CD14-positive monocyte (primary cell): ENCODE data around the gene PODXL. TPM values are rescaled to one million over a fixed set of nuclear protein-coding genes. Genes with fewer than 3 reads are reported as not detected.

Experiments used
- DNase-seq, 3 donors: peaks; one replicate each; pipeline ENCODE4 v3.0.0-alpha.2; 2011 to 2022
- H2AFZ ChIP-seq: 2 replicates; pipeline ENCODE4 v1.6.0; 2012; ENCODE audit warnings: mild to moderate bottlenecking, low read depth, low read length, inconsistent platforms; ENCODE audit not compliant: insufficient read depth, poor library complexity, severe bottlenecking
- H3K27ac ChIP-seq, 2 donors: 1 replicate in 1 of 2; 2 replicates in 1 of 2; pipeline ENCODE4 v1.5.1; 2012 to 2013; ENCODE audit warnings: low read length in 2 of 2, control low read depth in 1 of 2, inconsistent platforms in 1 of 2, low read depth in 1 of 2, mild to moderate bottlenecking in 1 of 2
- H3K27me3 ChIP-seq, 2 donors: one replicate each; pipeline versions ENCODE4 v1.6.0 to v1.6.1; 2011 to 2013; ENCODE audit warnings: low read length in 2 of 2; ENCODE audit not compliant: control insufficient read depth in 2 of 2, insufficient read depth in 2 of 2
- H3K36me3 ChIP-seq, 2 donors: replicated peaks in 1 of 2; 1 replicate in 1 of 2; 2 replicates in 1 of 2; pipeline versions ENCODE4 v1.5.1 to v1.6.1; 2012 to 2013; ENCODE audit warnings: low read length in 2 of 2, control low read depth in 1 of 2, inconsistent platforms in 1 of 2, mild to moderate bottlenecking in 1 of 2; ENCODE audit not compliant: insufficient read depth in 2 of 2, control insufficient read depth in 1 of 2
- H3K4me1 ChIP-seq, 2 donors: 1 replicate in 1 of 2; 2 replicates in 1 of 2; pipeline versions ENCODE4 v1.5.1 to v1.6.1; 2012 to 2013; ENCODE audit warnings: low read length in 2 of 2, control low read depth in 1 of 2, inconsistent platforms in 1 of 2, mild to moderate bottlenecking in 1 of 2, moderate library complexity in 1 of 2; ENCODE audit not compliant: insufficient read depth in 2 of 2, control insufficient read depth in 1 of 2
- H3K4me2 ChIP-seq: replicated peaks from 2 replicates; pipeline ENCODE3; 2012; ENCODE audit warnings: low read length, moderate library complexity, mild to moderate bottlenecking; ENCODE audit not compliant: poor library complexity, severe bottlenecking; ENCODE audit errors: extremely low read depth
- H3K4me3 ChIP-seq, 3 experiments: fragments of 200-600 bp in 1 of 3; sonication (generic) in 1 of 3; replicated peaks in 1 of 3; 1 replicate in 2 of 3; 2 replicates in 1 of 3; pipeline ENCODE4 v1.5.1; 2011 to 2013; ENCODE audit warnings: low read length in 3 of 3, mild to moderate bottlenecking in 3 of 3, control low read depth in 2 of 3, low read depth in 2 of 3, inconsistent platforms in 1 of 3, moderate library complexity in 1 of 3
- H3K79me2 ChIP-seq: 2 replicates; pipeline ENCODE4 v1.6.0; 2012; ENCODE audit warnings: mild to moderate bottlenecking, control low read depth, inconsistent platforms, low read length, moderate library complexity; ENCODE audit not compliant: insufficient read depth
- H3K9ac ChIP-seq: 2 replicates; pipeline ENCODE4 v1.6.0; 2017; ENCODE audit warnings: low read length, mild to moderate bottlenecking; ENCODE audit not compliant: insufficient read depth, poor library complexity, severe bottlenecking
- H3K9me3 ChIP-seq, 2 donors: replicated peaks in 1 of 2; 1 replicate in 1 of 2; 2 replicates in 1 of 2; pipeline versions ENCODE4 v1.5.1 to v1.6.1; 2012 to 2013; ENCODE audit warnings: low read length in 2 of 2, control low read depth in 1 of 2; ENCODE audit not compliant: control insufficient read depth in 1 of 2, insufficient read depth in 1 of 2
- H4K20me1 ChIP-seq: 2 replicates; pipeline ENCODE4 v1.6.0; 2012; ENCODE audit warnings: mild to moderate bottlenecking, low read length, control low read depth, moderate library complexity; ENCODE audit not compliant: insufficient read depth
- H3K27ac Mint-ChIP-seq, 7 donors: one replicate each; pipeline ENCODE4 v1.8.0; 2020; ENCODE audit warnings: mild to moderate bottlenecking in 7 of 7, mixed read lengths in 7 of 7, moderate library complexity in 6 of 7, inconsistent platforms in 2 of 7
- H3K27me3 Mint-ChIP-seq, 3 donors: one replicate each; pipeline ENCODE4 v1.8.0; 2021 to 2022; ENCODE audit warnings: low read depth in 3 of 3, mild to moderate bottlenecking in 3 of 3, mixed read lengths in 3 of 3, moderate library complexity in 3 of 3, inconsistent platforms in 1 of 3
- H3K36me3 Mint-ChIP-seq, 2 donors: one replicate each; pipeline ENCODE4 v1.8.0; 2020; ENCODE audit warnings: mixed read lengths in 2 of 2, inconsistent platforms in 1 of 2, mild to moderate bottlenecking in 1 of 2
- H3K4me1 Mint-ChIP-seq: one replicate; pipeline ENCODE4 v1.8.0; 2020; ENCODE audit warnings: mild to moderate bottlenecking, mixed read lengths
- H3K4me3 Mint-ChIP-seq, 2 donors: one replicate each; pipeline ENCODE4 v1.8.0; 2020; ENCODE audit warnings: mild to moderate bottlenecking in 2 of 2, mixed read lengths in 2 of 2, moderate library complexity in 1 of 2
- H3K9me3 Mint-ChIP-seq, 7 donors: one replicate each; pipeline ENCODE4 v1.8.0; 2020 to 2022; ENCODE audit warnings: mixed read lengths in 7 of 7, mild to moderate bottlenecking in 6 of 7, moderate library complexity in 6 of 7, inconsistent platforms in 2 of 7
- WGBS: methylation state at CpG from one replicate; pipeline ENCODE4 v1.1.5; 2013; ENCODE audit warnings: missing lambda C conversion rate; ENCODE audit not compliant: insufficient coverage; 5-methylcytosine and 5-hydroxymethylcytosine counted together
- intact Hi-C, 2 donors: fragments of 100-400 bp; cut with micrococcal nuclease; formaldehyde crosslinking; loops; one replicate each; pipeline versions ENCODE4 v1.15.0 to v1.15.1; 2023
- polyA plus RNA-seq, 3 donors: library from polyadenylated mRNA; depleted of rRNA in 1 of 3; unstranded in 2 of 3; stranded (reverse) in 1 of 3; fragments of 300-500 nt in 2 of 3; fragments of >200 nt in 1 of 3; fragmentation: Illumina TruSeq in 2 of 3; gene quantifications; 1 replicate in 2 of 3; 2 replicates in 1 of 3; pipeline ENCODE4 v1.2.3, GENCODE V29; 2012 to 2021
- TF ChIP-seq, protein P1 (sequence below): fragments of 200-600 bp; IDR thresholded peaks from one replicate; pipeline ENCODE4 v1.8.0; 2022; ENCODE audit warnings: antibody characterized with exemption, mild to moderate bottlenecking

PODXL gene
- polyA plus RNA-seq, 3 donors: 0.20 to 0.25 TPM; not detected in 1

DNA sequence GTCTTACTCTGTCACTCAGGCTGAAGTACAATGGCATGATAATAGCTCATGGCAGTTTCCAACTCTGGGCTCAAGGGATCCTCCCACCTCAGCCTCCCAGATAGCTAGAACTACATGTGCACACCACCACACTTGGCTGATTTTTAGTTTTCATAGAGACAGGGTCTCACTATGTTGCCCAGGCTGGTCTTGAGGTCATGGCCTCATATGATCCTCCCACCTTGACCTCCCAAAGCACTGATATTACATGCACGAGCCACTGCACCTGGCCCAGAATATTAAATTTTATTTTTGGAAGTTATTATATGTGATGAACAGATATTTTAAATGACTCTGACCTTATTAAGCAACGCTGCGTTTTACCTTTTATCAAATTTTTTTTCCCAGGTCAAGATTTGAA, 94.4 kb downstream of the PODXL start:
- Mint-ChIP-seq H3K27me3 (peaks cover 0 to 5% (median 0%) of the 10 kb centered on the region in 3 donors), H3K4me1 (no peaks in the 10 kb centered on the region), H3K27ac (peak overlapping the region in 1 of 7 donors; percentile 40), H3K4me3 (no peak overlapping the region), H3K9me3 (no peaks in the 10 kb centered on the region), H3K36me3 (peaks cover 39 to 58% of the 10 kb centered on the region in 2 donors)
- Histone ChIP-seq H3K36me3 (peaks cover 45 to 85% of the 10 kb centered on the region in 2 donors), H2AFZ (no peak overlapping the region), H3K9me3 (no peaks in the 10 kb centered on the region), H3K4me1 (no peaks in the 10 kb centered on the region), H3K4me2 (no peak overlapping the region), H3K4me3 (no peak overlapping the region), H4K20me1 (no peaks in the 10 kb centered on the region), H3K27ac (no peak overlapping the region), H3K27me3 (no peaks in the 10 kb centered on the region), H3K79me2 (no peaks in the 10 kb centered on the region), H3K9ac (no peak overlapping the region)
- no CpG with 5 or more reads among the region's 3 CpGs for WGBS
- DNase-seq: no peak
- TF ChIP-seq, protein P1, sequence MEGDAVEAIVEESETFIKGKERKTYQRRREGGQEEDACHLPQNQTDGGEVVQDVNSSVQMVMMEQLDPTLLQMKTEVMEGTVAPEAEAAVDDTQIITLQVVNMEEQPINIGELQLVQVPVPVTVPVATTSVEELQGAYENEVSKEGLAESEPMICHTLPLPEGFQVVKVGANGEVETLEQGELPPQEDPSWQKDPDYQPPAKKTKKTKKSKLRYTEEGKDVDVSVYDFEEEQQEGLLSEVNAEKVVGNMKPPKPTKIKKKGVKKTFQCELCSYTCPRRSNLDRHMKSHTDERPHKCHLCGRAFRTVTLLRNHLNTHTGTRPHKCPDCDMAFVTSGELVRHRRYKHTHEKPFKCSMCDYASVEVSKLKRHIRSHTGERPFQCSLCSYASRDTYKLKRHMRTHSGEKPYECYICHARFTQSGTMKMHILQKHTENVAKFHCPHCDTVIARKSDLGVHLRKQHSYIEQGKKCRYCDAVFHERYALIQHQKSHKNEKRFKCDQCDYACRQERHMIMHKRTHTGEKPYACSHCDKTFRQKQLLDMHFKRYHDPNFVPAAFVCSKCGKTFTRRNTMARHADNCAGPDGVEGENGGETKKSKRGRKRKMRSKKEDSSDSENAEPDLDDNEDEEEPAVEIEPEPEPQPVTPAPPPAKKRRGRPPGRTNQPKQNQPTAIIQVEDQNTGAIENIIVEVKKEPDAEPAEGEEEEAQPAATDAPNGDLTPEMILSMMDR: no peak
- intact Hi-C loops: no loop called here

DNA sequence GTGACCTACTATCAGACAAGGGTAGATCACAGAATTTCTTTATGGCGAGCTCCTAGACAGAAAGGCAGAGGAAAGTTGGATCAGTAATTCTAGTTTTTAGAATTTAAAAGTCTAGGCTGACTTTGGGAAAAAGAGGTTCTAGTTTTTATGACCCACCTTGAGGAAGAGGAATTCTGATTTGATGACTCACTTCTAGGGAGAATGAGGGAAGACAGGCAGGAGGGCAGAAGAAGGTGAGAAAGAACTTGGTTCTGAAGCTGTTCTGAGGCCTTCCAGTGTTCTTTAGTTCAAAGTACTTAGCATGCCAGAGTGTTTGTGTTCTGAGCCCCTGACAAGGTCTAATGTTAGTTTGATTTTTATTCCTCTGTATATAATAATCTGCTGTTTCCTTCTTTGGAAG, 97.2 kb downstream of the PODXL start:
- no peak overlapping the region for H2AFZ ChIP-seq
- H3K4me1 ChIP-seq: no peaks in the 10 kb centered on the region
- intact Hi-C loops: no loop called here
- TF ChIP-seq, protein P1: no peak
- Mint-ChIP-seq H3K4me3 (no peak overlapping the region), H3K4me1 (peaks cover 2% of the 10 kb centered on the region), H3K36me3 (peaks cover 36 to 60% of the 10 kb centered on the region in 2 donors), H3K27me3 (peaks cover 0 to 5% (median 0%) of the 10 kb centered on the region in 3 donors), H3K9me3 (no peaks in the 10 kb centered on the region), H3K27ac (no peak overlapping the region)
- H3K27me3 ChIP-seq: no peaks in the 10 kb centered on the region
- no peak overlapping the region for H3K4me2 ChIP-seq
- no peak for DNase-seq
- no peaks in the 10 kb centered on the region for H3K79me2 ChIP-seq
- no peak overlapping the region for H3K27ac ChIP-seq
- no peak overlapping the region for H3K4me3 ChIP-seq
- no peak overlapping the region for H3K9ac ChIP-seq
- H4K20me1 ChIP-seq: no peaks in the 10 kb centered on the region
- no CpG with 5 or more reads among the region's 1 CpG for WGBS
- peaks cover 33 to 81% of the 10 kb centered on the region in 2 donors for H3K36me3 ChIP-seq
- no peaks in the 10 kb centered on the region for H3K9me3 ChIP-seq
